GM20431 (cell line): ENCODE results near the gene ICAM2.

Source experiments
- in situ Hi-C: fragments of 300-500 bp; cut with MseI, MboI; formaldehyde crosslinking; loops from one replicate; pipeline ENCODE4 v1.15.0; 2020; ENCODE audit warnings: low sequenced_read_pairs; ENCODE audit not compliant: unreplicated experiment

The ICAM2 gene

DNA sequence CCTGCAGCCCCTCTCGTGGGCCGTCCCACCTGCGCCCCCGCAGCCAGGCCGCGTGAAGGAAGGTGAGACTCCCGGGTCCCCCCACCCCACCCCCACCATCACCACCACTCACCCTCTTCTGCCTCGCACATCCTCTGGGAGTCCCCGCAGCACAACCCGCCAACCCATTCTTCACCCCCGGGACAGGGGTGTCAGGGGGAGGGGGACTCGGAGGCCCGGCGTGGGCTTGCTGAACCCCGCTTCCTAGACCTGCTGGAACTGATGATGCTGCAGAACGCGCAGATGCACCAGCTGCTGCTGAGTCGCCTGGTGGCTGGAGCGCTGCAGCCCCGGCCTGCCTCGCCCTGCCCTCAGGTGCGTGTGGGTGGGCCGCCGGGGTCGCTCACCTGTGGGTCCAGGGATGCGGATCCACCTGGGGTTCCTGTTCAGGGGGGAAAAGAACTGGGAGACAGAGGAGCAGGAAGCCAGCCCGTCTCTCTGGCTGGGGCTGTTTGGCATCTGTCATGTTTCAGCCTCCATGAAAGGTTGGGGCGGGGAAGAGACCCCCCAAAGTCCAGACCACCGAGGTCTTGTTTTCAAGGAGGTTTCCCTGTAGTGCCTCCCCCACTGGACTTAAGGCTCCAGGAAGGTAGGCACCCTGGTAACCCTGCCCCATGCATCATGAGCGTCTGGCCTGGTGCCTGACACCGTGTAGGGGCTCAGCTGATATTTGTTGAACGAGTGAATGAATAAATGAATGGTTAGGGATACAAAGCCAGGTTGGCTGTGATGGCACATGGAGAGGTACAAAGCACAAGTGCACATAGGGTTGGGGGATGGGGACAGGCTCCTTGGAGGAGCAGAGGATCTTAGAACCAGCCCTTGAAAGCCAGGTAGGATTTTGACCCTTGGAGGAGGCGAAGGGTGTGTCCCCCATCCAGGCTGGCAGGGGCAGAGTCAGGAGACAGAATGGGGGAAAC lies 21.4 kb downstream of the ICAM2 start:
- in situ Hi-C loops: no loop called here

- in situ Hi-C loops: no loop called here
These were observed 22.2 kb downstream of the ICAM2 start, which contains the start of gene PRR29 for GRCh38 chr17:63998050-63998720. Gene PRR29 (plus strand): TSS chr17:63998351. CDS start chr17:63998365, 14 bp downstream.

DNA sequence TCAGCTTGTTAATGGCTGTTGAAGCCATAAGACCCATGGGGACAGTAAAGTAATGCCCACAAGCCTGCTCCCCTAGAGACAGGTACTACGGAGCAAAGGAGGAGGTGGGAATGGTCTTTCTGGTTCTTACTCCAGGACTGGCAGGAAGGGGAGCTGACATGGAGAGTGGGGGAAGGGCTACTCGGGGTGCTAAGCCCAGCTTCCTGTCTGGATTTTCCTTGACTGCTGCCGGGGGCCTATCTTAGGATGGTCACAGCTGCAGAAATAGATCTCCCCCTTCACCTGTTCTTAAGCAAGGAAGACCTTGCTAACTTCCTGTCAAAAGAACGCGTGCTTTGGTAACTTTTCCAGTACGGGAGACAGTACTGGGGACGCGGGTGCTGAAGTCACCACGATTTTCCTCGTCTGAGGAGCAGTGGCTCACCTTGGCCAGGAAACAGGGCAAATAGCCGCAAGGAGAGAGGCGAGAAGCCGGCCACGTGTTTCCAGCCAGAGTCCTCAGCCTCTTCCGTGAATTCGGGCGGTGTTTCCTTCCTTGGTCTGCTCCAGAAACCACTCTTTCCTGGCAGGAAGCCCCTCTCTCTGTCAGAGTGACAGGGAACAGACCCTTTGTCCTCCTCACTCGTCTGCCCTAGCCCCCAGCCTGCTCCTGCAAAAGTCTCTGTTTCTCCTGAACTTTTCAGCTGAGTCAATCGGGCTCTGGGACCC lies 22.9 kb downstream of the ICAM2 start:
- in situ Hi-C loops: no loop called here

DNA sequence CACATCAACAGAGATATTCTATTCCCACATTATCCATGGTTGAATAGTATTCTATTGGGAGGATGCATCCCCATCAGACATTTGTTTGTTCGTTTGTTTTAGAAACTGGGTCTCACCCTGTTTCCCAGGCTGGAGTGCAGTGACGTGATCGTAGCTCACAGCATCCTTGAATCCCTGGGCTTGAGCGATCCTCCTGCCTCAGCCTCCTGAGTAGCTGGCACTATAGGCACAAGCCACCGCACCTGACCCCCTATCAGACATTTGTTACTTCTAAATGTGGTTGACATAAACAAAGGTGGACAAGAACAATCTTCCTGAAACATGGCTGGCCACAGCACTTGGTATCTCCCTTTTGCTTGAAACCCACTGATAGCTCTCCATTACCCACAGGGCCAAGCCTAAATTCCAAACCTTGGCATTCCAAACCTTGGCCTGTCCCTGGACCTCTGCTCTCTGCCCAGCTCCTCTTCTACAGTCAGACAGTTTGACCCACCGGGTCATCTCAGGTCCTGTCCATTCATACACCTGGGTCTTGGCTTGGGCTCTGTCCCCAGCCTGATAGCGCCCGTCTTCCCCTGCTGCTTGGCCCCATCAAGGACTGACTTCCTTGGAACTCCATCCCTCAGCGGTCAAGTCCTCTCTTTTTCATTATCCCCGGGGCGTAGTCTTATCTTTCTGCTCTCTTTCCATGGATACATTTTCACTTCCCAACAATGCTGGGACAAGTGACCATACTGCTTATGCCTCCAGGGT lies 23.8 kb downstream of the ICAM2 start:
- in situ Hi-C loops: no loop called here

GRCh38 chr17:63995626-63996025 lies 24.8 kb downstream of the ICAM2 start:
- in situ Hi-C loops: no loop called here

GRCh38 chr17:63993368-63993985 lies 27.0 kb downstream of the ICAM2 start:
- in situ Hi-C loops: no loop called here

GRCh38 chr17:63991611-63992010 lies 28.8 kb downstream of the ICAM2 start:
- in situ Hi-C loops: no loop called here

DNA sequence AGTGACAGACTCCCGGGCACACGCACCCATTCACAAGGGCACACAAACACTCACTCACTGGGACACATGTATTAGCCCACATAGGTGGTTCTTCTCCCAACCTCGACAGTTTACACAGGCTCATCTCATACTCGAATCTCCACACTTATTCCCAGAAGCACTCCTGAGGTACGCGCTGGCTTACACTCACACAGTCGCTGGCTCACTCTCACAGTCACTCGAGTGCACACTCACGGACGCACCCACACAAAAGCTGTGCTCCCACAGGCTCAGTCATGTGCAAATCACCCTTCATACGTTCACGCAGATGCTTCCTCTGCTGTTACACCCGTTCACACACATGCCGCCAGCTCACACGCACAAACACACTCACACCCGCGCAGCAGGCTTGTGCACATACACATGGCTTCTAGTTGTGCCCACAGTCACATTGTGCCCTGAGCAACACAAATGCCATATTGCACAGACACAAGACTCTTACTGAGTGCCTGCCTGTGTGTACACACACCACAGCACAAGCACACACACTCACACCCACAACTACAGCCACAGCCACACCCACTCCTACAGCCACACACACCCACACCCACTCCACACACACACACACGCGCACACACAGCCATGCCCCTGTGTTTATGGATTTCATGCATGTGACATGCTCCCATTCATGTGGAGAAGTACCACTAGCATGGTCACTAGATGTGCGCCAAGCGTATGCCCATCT lies 30.6 kb downstream of the ICAM2 start:
- in situ Hi-C loops: no loop called here

- in situ Hi-C loops: no loop called here
These were observed 31.5 kb downstream of the ICAM2 start for GRCh38 chr17:63988741-63989621.

DNA sequence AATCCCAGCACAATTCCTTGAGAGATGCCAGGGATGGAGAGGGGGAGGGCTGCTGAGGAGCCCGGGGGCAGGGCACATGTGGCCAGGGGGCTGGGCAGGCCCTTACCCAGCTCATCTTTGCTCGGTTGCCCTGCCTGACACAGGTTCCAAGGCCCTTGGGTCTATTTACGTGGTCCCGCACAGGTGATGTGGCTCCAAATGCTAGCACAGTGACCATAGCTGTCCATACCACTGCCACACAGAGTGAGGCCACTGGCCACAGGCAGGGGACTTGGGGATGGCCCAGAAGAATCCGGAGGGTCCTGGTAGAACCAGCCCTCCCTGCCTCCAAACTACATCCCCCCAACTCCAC lies 32.3 kb downstream of the ICAM2 start:
- in situ Hi-C loops: no loop called here

DNA sequence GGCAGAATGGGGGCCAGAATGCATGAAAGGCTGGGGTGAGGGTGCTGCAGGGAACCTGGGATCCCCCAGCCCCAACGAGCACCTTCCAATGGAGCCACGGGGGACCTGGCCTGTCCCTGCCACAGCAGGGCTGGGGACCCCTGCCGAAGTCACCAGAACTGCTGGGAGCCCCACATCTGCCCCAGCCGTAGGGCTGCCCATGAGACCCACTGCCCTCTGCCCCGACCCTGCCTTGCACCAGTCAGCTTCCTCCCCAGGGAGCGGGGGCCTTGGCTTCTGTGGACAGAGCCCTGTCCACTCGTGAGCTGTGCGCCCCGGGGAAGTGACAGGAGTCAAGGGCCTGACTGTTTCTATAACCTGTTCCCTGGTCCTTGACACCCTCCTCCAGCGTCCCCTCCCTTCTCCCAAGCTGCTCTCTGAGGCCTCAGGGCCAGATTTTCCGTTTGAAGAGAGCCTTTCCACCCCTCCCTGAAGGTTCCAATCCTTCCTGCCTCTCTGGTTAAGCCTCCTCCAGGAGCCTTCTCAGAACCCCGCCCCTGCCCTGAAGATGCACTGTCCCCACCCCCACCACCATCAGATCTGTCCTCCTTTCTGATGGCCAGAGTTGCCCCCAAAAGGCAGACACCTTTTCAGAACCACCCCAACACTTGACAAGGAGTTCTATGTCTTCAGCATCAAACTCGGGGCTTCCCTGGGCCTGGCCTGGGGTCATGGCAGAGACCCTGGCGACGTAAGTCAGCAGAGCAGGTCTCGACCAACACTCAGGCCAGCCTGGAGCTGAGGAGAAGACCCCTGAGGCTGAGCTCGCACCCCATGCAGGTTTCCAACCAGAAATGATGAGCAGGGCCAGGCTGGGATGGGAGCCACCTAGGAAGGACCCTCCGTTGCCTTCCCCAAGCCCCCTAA lies 33.0 kb downstream of the ICAM2 start:
- in situ Hi-C loops: no loop called here

GRCh38 chr17:63986821-63987220 lies 33.6 kb downstream of the ICAM2 start:
- in situ Hi-C loops: no loop called here

DNA sequence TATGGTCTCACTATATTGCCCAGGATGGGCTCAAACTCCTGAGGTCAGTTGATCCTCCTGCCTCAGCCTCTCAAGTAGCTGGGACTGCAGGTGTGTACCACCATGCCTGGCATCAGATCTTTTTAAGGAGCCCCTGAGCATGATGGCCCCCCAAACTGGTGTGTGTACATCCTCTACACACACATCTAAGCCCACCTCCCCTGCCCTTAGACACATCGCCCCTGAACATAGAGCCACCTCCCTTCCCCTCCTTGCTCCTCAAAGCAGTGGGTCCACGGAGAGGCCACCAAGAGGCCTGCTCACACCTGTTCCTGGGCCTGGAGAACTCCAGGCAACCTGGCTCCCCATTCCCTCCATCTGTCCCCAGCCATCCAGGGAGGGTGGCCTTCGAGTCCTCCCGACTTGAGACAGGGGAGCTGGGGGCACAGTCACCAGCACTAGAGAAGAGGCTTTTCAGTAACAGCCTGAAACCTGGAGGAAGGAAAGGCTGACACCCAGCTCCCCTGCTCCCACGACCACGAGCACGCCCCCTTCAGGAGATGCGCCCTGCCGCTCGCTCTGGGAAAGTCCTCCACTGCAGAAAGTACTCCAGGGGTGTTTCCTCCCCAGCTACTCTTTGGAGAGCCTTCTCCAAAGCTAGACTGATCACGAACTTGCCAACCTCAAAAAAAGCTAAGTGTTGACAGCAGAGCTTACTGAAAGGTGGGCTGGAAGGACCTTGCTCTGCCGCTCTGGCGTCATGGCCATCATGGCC lies 34.9 kb downstream of the ICAM2 start:
- in situ Hi-C loops: no loop called here

DNA sequence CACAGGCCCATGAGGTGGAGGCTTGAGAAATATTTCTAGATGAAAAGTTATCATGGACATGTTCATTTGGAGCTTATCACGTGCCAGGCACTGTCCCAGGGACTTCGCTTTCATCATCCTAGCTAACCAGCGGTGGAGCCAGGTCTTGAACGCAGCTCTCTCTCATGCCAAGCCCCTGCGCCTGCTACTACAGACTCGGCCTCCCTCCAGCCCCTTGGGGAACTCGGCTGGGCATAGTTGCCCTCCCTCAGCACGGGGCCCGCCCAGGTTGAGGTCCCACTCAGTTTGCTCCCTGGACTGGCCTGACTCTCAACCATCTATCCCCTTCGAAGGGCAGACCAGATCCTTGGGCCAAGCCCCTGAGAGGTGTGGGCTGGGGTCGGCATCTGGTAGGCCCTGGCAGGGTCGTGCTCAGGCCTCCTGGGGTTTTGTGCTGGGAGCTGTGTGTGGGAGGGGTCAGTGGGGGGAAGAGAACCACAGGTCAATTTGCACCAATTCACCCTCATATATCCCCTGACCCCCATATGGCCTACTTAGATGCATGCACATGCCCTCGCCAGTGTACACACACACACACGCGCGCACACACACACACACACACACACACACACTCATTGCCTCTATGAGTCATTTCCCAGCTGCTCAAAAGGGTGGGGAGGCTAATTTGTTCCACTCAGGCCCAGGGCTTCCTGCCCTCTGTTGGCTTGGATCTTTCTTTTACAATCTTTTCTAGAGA lies 35.6 kb downstream of the ICAM2 start:
- in situ Hi-C loops: no loop called here

- in situ Hi-C loops: no loop called here
These were observed 36.2 kb downstream of the ICAM2 start for GRCh38 chr17:63984236-63984635.

DNA sequence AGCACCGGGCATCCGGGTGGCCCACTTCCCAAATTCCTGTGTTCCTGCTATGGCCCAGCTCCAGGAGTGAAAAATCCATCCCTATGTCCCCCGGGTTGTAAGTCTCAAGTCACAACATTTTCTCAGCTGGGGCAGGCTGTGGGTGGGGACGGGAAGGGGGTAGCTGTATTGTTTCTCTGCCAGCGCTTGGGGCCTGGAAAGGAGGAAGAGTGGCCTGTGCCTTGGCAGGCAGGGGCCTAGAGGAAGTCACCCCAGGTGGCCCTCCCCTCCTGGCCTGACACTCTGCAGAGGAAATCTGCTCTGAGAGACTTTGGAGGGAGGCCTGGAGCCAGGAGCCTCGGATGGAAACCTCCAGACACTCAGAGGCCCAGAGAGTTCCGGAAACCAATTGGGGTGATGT lies 37.1 kb downstream of the ICAM2 start:
- in situ Hi-C loops: no loop called here
